ENCODE results near the gene C10orf95. TPM values are rescaled to one million over a fixed set of nuclear protein-coding genes. Genes with fewer than 3 reads are reported as not detected.

The C10orf95 gene
- total RNA-seq, 1 experiment from 2014 or later = 0.45 TPM

DNA sequence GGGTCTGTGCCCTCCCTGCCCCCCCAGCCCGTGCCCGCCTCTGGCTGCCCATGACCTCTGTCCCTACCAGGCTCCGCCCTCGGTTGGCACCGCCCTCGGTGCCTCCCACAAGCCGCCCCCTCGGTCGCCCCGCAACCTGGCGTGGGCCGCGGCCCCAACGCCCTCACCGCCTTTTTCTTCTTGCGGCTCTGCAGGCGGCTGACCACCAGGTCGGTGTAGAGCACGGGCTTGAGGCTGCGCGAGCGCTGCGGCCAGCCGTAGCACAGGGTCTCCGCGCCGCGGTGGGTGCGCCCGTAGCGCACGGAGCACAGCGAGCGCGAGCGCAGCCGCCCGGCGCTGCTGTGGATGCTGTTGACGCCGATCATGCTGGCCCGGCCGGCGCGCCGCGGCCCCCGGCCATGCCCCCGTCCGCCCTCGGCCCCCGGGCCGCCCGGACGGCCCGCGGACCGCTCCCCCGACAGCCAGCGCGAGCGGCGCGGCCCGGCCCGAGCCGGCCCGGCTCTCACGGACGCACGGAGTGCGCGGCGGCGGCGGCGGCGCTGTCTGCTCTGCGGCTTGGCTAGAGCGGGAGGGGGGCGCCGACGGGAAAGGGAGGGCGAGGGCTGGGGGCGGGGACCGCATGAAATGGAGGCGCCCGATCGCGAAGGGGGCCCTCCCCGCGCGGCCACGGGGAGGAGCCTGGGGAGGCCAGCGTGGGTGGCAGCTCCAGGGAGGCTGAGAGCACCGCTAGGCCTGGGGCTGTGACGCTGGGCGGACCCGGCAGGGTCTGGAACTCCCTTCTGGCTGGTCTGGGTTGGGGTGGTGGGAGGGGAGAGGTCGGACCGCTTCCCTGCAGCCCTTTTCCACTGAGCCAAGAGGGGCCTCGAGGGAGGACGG is 42.4 kb downstream of the C10orf95 start:
- Histone ChIP-seq H3K4me3 (ENCODE audit: insufficient read depth, low read depth, low read length) (peak overlapping the region; percentile 61), H3K27me3 (ENCODE audit: control insufficient read depth, insufficient read depth, low read length) (peaks cover 46% of the 10 kb centered on the region), H3K36me3 (replicated peaks; ENCODE audit: control insufficient read depth, insufficient read depth, low read length) (no peaks in the 10 kb centered on the region)
- peak; percentile 91 for DNase-seq

DNA sequence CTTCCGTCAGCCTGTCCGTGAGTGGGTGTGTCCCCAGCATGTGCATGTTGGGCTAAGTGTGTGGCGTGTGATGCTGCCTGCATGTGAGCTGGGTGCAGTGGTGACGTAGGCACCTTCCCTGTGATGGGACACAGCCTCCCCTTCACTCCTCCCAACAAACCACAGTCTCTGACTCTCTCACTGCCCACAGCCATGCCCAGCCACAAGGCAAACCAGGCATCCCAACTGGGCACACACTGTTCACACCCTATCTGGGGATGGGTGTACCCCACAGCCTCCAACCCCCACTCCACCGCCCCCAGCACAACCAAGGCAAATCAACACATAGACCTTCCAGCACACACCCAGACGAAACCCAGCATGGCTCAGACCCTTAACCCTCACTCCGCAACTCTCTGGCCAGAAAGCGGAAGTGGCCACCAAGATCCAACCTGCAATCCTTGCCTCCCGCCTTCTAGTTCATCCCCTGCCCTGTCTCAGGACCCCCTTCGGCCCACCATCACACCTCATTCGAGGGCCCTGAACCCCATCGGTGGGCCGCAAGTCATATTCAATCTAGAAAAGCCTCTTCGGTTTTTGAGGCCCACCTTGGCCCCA is 43.1 kb downstream of the C10orf95 start:
- DNase-seq = no peak
- Histone ChIP-seq H3K27me3 (ENCODE audit: control insufficient read depth, insufficient read depth, low read length) (peaks cover 46% of the 10 kb centered on the region), H3K4me3 (ENCODE audit: insufficient read depth, low read depth, low read length) (peak overlapping the region; percentile 61), H3K36me3 (replicated peaks; ENCODE audit: control insufficient read depth, insufficient read depth, low read length) (no peaks in the 10 kb centered on the region; the same call in 1 of the 2 replicates)

DNA sequence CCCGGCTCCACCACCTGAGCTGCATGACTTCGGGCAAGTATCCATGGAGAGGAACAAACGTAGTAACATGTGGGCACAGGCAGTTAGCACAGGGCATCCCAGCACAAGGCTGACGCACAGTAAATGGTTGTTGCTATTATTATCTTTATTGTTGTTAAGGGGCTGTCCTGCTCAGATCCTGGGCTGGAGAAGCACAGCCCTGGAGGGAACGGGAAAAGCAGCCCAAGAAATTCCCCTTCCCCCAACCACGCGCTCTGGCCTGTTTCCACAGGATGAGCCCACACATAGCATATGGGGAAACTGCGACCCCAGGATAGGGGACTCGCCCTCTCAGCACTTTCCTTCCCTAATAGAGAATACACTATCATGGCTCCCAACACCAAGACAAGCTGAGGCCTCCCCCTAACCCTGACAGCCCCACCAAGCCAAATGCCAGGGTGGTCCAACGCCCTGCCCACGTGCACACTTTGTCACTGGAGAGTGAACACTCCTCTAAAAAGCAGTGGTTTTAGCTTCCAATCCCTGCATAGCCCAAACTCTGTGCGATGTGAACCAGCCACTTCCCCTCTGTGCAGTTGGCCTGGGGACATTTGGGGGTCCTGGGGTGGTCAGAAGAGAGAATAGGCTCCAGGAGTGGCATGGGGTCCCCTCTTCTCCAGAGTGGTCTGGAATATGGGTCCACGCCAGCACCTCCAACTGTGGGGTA is 43.8 kb downstream of the C10orf95 start:
- peak; percentile 33 for DNase-seq
- Histone ChIP-seq H3K36me3 (replicated peaks; ENCODE audit: control insufficient read depth, insufficient read depth, low read length) (no peaks in the 10 kb centered on the region; the same call in 1 of the 2 replicates), H3K4me3 (ENCODE audit: insufficient read depth, low read depth, low read length) (no peak overlapping the region), H3K27me3 (ENCODE audit: control insufficient read depth, insufficient read depth, low read length) (peaks cover 46% of the 10 kb centered on the region)

DNA sequence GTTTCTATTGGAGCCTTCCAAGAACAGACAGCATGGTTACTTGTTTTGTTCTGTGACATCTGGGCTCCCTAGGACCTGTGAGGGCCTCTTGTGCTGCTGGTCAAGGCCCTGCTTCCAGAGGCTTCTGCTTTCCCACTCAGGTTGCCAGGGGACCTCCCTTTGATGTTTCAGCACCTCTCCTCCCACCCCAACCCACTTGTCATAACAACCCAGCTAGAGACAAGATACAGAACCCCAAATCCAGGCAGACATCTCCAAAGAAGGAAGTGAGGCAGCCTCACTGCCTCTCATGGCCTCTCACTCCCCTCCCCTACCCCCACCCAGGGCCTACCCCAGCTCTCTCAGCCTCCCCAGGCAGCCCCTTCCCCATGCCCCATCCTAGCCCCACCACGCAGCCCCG is 44.5 kb downstream of the C10orf95 start:
- Histone ChIP-seq H3K36me3 (replicated peaks; ENCODE audit: control insufficient read depth, insufficient read depth, low read length) (no peaks in the 10 kb centered on the region; the same call in 1 of the 2 replicates), H3K27me3 (ENCODE audit: control insufficient read depth, insufficient read depth, low read length) (peaks cover 40% of the 10 kb centered on the region), H3K4me3 (ENCODE audit: insufficient read depth, low read depth, low read length) (no peak overlapping the region)
- DNase-seq = peak; percentile 35

DNA sequence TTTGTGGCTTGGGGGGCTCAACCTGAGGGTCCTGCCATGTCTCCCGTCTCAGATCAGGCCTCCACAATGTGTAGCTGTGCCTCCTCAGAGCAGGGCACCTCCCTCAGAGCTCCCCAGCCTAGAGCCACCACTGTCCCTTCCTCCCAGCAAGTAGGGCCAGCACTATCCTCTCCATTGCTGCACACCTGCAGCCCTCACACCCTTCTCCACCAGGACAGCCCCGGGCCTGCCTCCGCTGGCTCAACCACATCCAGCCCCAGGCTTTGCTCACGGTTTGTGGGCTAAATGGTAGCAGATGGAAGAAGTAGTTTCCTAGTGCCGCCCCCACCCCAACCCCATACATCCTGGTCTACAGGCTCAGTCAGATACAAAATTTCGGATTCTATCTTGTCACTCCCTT is 45.7 kb downstream of the C10orf95 start:
- no peak overlapping the region for H3K4me3 ChIP-seq (ENCODE audit: insufficient read depth, low read depth, low read length)
- H3K27me3 ChIP-seq (ENCODE audit: control insufficient read depth, insufficient read depth, low read length) = peaks cover 31% of the 10 kb centered on the region
- H3K36me3 ChIP-seq (replicated peaks; ENCODE audit: control insufficient read depth, insufficient read depth, low read length) = peaks cover 1% of the 10 kb centered on the region
- peak; percentile 46 for DNase-seq

DNA sequence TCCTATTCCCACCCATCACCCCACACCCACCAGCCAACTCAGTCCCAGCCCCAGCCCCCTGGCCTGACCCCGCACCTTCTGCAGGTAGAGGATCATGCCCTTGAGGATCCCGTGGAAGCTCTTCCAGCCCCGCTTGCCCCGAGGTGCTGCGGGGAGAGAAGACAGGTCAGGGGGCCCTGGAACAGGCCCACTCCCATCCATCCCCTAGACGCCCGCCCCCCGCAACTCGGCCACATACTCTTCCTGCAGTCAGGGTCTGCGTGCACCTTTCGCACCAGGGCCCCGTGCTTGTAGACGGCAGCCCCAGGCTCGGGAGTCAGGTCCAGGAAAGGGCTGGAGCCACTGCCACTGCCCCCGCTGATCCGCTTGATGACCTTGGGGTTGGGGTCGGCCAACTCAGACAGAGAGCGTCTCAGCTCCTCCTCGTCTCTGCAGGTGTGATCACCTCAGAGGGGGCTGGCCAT is 46.2 kb downstream of the C10orf95 start:
- H3K27me3 ChIP-seq (ENCODE audit: control insufficient read depth, insufficient read depth, low read length) = peaks cover 26% of the 10 kb centered on the region
- H3K4me3 ChIP-seq (ENCODE audit: insufficient read depth, low read depth, low read length) = no peak overlapping the region
- no peak for DNase-seq
- H3K36me3 ChIP-seq (replicated peaks; ENCODE audit: control insufficient read depth, insufficient read depth, low read length) = peaks cover 1% of the 10 kb centered on the region

DNA sequence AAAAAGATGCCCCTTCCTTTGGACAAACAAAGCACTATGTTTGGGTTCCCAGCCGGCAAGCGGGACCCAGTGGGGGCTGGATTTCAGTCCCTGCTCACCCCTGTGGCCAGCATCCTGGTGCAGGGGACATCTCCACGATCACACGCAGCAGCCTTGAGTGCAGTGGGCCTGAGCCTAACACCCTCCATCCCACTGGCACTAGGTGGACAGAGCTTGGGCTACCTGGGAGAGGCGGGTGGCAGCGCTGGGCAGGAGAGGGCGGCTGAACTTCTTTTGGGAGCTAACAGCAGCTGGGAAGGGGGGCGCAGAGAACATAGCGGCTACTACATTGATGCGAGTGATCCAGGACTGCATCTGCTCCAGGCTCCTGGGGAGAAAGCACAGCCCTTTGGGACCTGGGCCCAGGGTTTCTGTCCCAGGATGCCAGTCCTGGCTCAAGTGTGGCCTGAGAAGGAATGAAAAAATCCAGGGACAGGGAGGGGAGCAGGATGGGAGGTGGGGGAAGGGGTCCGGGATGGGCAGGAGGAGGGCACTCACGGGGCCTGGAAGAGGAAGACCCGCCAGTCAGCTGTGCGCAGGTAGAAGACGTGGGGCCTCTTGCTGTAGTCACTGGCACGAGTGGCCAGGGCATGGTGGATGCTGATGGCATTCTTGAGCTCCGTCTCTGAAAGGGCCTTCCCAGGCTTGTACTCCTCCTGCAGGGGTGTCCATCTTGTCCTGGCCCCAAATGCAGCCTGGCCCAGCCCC is 46.8 kb downstream of the C10orf95 start:
- no peak overlapping the region for H3K4me3 ChIP-seq (ENCODE audit: insufficient read depth, low read depth, low read length)
- DNase-seq = peak; percentile 58
- peaks cover 20% of the 10 kb centered on the region for H3K27me3 ChIP-seq (ENCODE audit: control insufficient read depth, insufficient read depth, low read length)
- H3K36me3 ChIP-seq (replicated peaks; ENCODE audit: control insufficient read depth, insufficient read depth, low read length) = peaks cover 1% of the 10 kb centered on the region

DNA sequence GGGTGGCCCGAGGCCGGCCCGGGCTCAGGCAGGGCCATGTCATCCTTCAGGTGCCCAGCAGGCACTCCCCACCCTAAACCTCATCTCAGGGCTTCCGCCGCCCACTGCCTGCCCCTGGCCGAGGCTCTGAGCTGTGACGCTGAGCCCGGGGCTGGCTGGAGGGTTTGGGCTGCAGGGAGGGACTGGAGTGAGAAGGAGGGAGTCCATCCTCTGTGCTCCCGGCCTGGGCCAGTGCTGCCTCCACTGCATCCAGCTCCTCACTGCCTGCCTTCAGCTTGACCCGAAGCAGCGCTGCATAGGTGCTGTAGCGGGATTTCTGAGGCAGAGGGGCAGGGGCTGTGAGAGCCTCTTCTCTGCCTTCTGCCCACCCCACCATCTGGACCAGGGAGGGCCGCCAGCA is 48.2 kb downstream of the C10orf95 start:
- Histone ChIP-seq H3K4me3 (ENCODE audit: insufficient read depth, low read depth, low read length) (no peak overlapping the region), H3K36me3 (replicated peaks; ENCODE audit: control insufficient read depth, insufficient read depth, low read length) (peaks cover 1% of the 10 kb centered on the region), H3K27me3 (ENCODE audit: control insufficient read depth, insufficient read depth, low read length) (peaks cover 8% of the 10 kb centered on the region)
- DNase-seq = peak; percentile 59

DNA sequence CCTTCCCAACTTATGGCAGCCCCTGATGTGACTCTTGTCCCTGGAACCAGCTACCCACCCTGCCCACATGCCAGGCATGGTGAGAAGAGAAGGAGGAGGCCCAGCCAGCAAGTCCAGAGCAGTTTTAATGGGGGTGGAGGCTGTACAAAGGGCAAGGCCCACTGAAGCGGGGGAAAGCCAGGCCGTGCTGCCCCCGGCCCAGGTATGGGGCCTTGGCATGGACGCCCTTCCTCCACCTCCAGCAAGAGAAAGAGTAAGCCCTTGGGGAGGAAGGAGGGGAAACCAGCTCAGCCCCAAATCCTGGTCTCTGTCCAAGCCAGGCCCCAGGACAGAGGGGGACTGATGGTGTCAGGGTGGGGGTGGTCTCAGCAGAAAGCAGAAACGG is 48.8 kb downstream of the C10orf95 start:
- Histone ChIP-seq H3K36me3 (replicated peaks; ENCODE audit: control insufficient read depth, insufficient read depth, low read length) (peaks cover 1% of the 10 kb centered on the region), H3K27me3 (ENCODE audit: control insufficient read depth, insufficient read depth, low read length) (peaks cover 2% of the 10 kb centered on the region), H3K4me3 (ENCODE audit: insufficient read depth, low read depth, low read length) (no peak overlapping the region)
- DNase-seq = peak; percentile 32

DNA sequence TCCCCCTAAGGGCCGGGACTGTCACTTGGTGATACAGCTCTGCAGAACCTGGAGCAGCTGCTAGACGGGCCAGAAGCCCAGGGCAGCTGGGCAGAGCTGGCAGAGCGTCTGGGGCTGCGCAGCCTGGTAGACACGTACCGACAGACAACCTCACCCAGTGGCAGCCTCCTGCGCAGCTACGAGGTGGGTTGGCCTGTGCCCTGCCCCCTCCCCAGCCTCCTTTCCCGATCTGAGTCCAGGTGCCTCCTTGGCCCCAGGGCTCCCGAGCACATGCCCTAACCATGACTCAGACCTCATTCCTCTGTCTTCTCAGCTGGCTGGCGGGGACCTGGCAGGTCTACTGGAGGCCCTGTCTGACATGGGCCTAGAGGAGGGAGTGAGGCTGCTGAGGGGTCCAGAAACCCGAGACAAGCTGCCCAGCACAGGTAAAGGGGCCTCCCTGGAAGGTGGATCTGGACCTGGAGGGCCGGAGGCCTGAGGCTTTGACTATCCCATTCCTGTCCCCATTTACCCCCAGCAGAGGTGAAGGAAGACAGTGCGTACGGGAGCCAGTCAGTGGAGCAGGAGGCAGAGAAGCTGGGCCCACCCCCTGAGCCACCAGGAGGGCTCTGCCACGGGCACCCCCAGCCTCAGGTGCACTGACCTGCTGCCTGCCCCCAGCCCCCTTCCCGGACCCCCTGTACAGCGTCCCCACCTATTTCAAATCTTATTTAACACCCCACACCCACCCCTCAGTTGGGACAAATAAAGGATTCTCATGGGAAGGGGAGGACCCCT is 49.4 kb downstream of the C10orf95 start:
- Histone ChIP-seq H3K27me3 (ENCODE audit: control insufficient read depth, insufficient read depth, low read length) (no peaks in the 10 kb centered on the region; the same call in 1 of the 2 replicates), H3K4me3 (ENCODE audit: insufficient read depth, low read depth, low read length) (no peak overlapping the region), H3K36me3 (replicated peaks; ENCODE audit: control insufficient read depth, insufficient read depth, low read length) (peaks cover 1% of the 10 kb centered on the region)
- peak; percentile 44 for DNase-seq

DNA sequence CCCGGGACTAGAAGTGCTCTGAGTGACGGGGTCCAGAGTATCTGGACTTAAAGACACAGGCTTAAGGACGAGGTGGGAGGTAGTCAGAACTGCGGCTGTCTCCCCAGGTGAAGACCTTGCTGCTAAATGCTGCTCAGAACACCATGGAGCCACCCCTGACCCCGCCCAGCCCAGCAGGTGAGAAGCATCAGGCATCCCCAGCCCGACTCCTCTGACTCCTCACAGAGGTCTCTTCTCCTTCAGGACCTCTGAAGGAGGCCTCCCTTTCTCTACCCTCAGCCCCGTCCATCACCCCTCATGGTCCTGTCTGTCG is 50.0 kb downstream of the C10orf95 start:
- no peaks in the 10 kb centered on the region; the same call in 1 of the 2 replicates for H3K27me3 ChIP-seq (ENCODE audit: control insufficient read depth, insufficient read depth, low read length)
- H3K4me3 ChIP-seq (ENCODE audit: insufficient read depth, low read depth, low read length) = no peak overlapping the region
- peak; percentile 33 for DNase-seq
- peaks cover 1% of the 10 kb centered on the region for H3K36me3 ChIP-seq (replicated peaks; ENCODE audit: control insufficient read depth, insufficient read depth, low read length)

DNA sequence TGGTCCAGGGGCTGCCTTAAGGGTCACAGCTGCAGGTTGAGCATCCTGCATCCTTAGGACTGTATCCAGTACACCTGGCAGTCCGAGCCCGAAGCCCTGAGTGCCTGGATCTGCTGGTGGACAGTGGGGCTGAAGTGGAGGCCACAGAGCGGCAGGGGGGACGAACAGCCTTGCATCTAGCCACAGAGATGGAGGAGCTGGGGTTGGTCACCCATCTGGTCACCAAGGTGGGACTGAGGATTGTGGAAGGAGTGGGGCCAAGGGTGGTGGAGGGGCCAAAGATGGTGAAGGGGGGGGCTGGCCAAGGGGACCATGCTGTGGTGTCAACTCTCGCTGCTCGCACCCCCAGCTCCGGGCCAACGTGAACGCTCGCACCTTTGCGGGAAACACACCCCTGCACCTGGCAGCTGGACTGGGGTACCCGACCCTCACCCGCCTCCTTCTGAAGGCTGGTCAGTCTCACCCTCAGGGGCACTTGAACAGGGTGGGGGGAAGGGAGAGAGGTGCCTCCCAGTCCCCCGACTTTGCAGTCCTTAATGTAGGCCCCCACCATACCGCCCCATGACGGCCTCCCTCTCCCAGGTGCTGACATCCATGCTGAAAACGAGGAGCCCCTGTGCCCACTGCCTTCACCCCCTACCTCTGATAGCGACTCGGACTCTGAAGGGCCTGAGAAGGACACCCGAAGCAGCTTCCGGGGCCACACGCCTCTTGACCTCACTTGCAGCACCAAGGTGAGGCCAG is 50.6 kb downstream of the C10orf95 start:
- H3K36me3 ChIP-seq (replicated peaks; ENCODE audit: control insufficient read depth, insufficient read depth, low read length) = peaks cover 1% of the 10 kb centered on the region
- H3K4me3 ChIP-seq (ENCODE audit: insufficient read depth, low read depth, low read length) = no peak overlapping the region
- no peaks in the 10 kb centered on the region; the same call in 1 of the 2 replicates for H3K27me3 ChIP-seq (ENCODE audit: control insufficient read depth, insufficient read depth, low read length)
- DNase-seq = peak; percentile 36

DNA sequence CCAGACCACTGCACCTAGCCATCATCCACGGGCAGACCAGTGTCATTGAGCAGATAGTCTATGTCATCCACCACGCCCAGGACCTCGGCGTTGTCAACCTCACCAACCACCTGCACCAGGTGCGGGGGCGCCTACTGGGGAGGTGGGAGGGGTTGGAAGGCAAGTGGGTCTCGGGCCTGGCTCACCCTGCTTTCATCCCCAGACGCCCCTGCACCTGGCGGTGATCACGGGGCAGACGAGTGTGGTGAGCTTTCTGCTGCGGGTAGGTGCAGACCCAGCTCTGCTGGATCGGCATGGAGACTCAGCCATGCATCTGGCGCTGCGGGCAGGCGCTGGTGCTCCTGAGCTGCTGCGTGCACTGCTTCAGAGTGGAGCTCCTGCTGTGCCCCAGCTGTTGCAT is 51.3 kb downstream of the C10orf95 start:
- Histone ChIP-seq H3K4me3 (ENCODE audit: insufficient read depth, low read depth, low read length) (no peak overlapping the region), H3K27me3 (ENCODE audit: control insufficient read depth, insufficient read depth, low read length) (peaks cover under 1% of the 10 kb centered on the region), H3K36me3 (replicated peaks; ENCODE audit: control insufficient read depth, insufficient read depth, low read length) (peaks cover 1% of the 10 kb centered on the region)
- DNase-seq = no peak
